DOHH2 (cell line): Measurements from ENCODE around the gene KCTD16.

Experiments
- H3F3A ChIP-seq: fragments of 200-600 bp; sonication (generic), shearing (Covaris generic); 2 replicates; pipeline ENCODE4 v1.6.0; 2016; ENCODE audit warnings: antibody characterized with exemption, mild to moderate bottlenecking; ENCODE audit not compliant: control insufficient read depth, insufficient read depth
- H3K27ac ChIP-seq: fragments of 200-600 bp; sonication (generic); 2 replicates; pipeline ENCODE4 v1.5.1; 2014; ENCODE audit warnings: low read depth, mild to moderate bottlenecking, low read length, moderate library complexity
- H3K27me3 ChIP-seq: fragments of 200-600 bp; sonication (generic); 2 replicates; pipeline ENCODE4 v1.6.1; 2014; ENCODE audit warnings: mild to moderate bottlenecking, low read length, mixed read lengths; ENCODE audit not compliant: control insufficient read depth
- H3K36me3 ChIP-seq: fragments of 200-600 bp; sonication (generic); 2 replicates; pipeline ENCODE4 v1.6.1; 2014; ENCODE audit warnings: mild to moderate bottlenecking, low read length, moderate library complexity, mixed read lengths; ENCODE audit not compliant: control insufficient read depth
- H3K4me1 ChIP-seq: fragments of 200-600 bp; sonication (generic); 2 replicates; pipeline ENCODE4 v1.6.1; 2014; ENCODE audit warnings: mild to moderate bottlenecking, low read length, mixed read lengths; ENCODE audit not compliant: control insufficient read depth
- H3K4me2 ChIP-seq: fragments of 200-600 bp; sonication (generic); 2 replicates; pipeline ENCODE4 v1.6.0; 2014; ENCODE audit warnings: mild to moderate bottlenecking, low read length, moderate library complexity
- H3K4me3 ChIP-seq: fragments of 200-600 bp; sonication (generic); 2 replicates; pipeline ENCODE4 v1.5.1; 2014; ENCODE audit warnings: mild to moderate bottlenecking, low read length, mixed read lengths
- H3K79me2 ChIP-seq: fragments of 200-600 bp; sonication (generic); 2 replicates; pipeline ENCODE4 v1.6.1; 2014; ENCODE audit warnings: mild to moderate bottlenecking, low read length, mixed read lengths; ENCODE audit not compliant: control insufficient read depth
- H3K9me2 ChIP-seq: fragments of 200-600 bp; sonication (generic); replicated peaks from 2 replicates; pipeline ENCODE4 v1.6.1; 2014; ENCODE audit warnings: mild to moderate bottlenecking, low read length, mixed read lengths; ENCODE audit not compliant: control insufficient read depth
- H3K9me3 ChIP-seq: fragments of 200-600 bp; sonication (generic); 2 replicates; pipeline ENCODE4 v1.6.1; 2014; ENCODE audit warnings: antibody characterized with exemption, low read length, mixed read lengths; ENCODE audit not compliant: control insufficient read depth, insufficient read depth
- H4K20me1 ChIP-seq: fragments of 200-600 bp; sonication (generic); 2 replicates; pipeline ENCODE4 v1.6.0; 2014; ENCODE audit warnings: low read depth, mild to moderate bottlenecking, antibody characterized with exemption, low read length, moderate library complexity; ENCODE audit not compliant: control insufficient read depth, insufficient read depth
- CTCF ChIP-seq: fragments of 200-600 bp; sonication (generic); IDR thresholded peaks from one replicate; pipeline ENCODE4 v1.5.1; 2014; ENCODE audit warnings: antibody characterized with exemption, mild to moderate bottlenecking, low read depth, low read length; ENCODE audit not compliant: poor library complexity, severe bottlenecking
- EZH2phosphoT487 ChIP-seq: fragments of 200-600 bp; sonication (generic); IDR thresholded peaks from 2 replicates; pipeline ENCODE4 v1.6.1; 2017; ENCODE audit warnings: borderline replicate concordance, mild to moderate bottlenecking, antibody characterized with exemption, low read length, moderate library complexity, mixed read lengths

The KCTD16 gene

GRCh38 chr5:144143625-144144024, 27.0 kb upstream of the KCTD16 start:
- Histone ChIP-seq H3K4me1 (peaks cover 17% of the 10 kb centered on the region), H3K27ac (no peak overlapping the region), H3K9me2 (no peaks in the 10 kb centered on the region), H3F3A (no peaks in the 10 kb centered on the region), H3K4me3 (no peak overlapping the region), H3K9me3 (no peaks in the 10 kb centered on the region), H3K36me3 (no peaks in the 10 kb centered on the region), H3K27me3 (no peaks in the 10 kb centered on the region), H4K20me1 (no peaks in the 10 kb centered on the region), H3K4me2 (no peak overlapping the region), H3K79me2 (no peaks in the 10 kb centered on the region)
- TF ChIP-seq EZH2phosphoT487 (no peak), CTCF (no peak)

GRCh38 chr5:144144956-144145751, 25.5 kb upstream of the KCTD16 start:
- H3K27me3 ChIP-seq, result no peaks in the 10 kb centered on the region
- H3K4me1 ChIP-seq, result peaks cover 17% of the 10 kb centered on the region
- no peaks in the 10 kb centered on the region for H4K20me1 ChIP-seq
- no peak overlapping the region for H3K4me2 ChIP-seq
- H3K27ac ChIP-seq, result no peak overlapping the region
- H3K4me3 ChIP-seq, result no peak overlapping the region
- no peaks in the 10 kb centered on the region for H3F3A ChIP-seq
- H3K9me2 ChIP-seq, result no peaks in the 10 kb centered on the region
- no peaks in the 10 kb centered on the region for H3K36me3 ChIP-seq
- H3K79me2 ChIP-seq, result no peaks in the 10 kb centered on the region
- no peak for TF ChIP-seq EZH2phosphoT487
- TF ChIP-seq CTCF, result no peak
- no peaks in the 10 kb centered on the region for H3K9me3 ChIP-seq

- TF ChIP-seq EZH2phosphoT487, result no peak
- no peak for TF ChIP-seq CTCF
- H3K9me2 ChIP-seq, result no peaks in the 10 kb centered on the region
- H3F3A ChIP-seq, result no peaks in the 10 kb centered on the region
- no peak overlapping the region for H3K4me2 ChIP-seq
- no peaks in the 10 kb centered on the region for H3K4me1 ChIP-seq
- no peaks in the 10 kb centered on the region for H3K36me3 ChIP-seq
- H3K27me3 ChIP-seq, result no peaks in the 10 kb centered on the region
- no peaks in the 10 kb centered on the region for H3K79me2 ChIP-seq
- no peaks in the 10 kb centered on the region for H4K20me1 ChIP-seq
- H3K9me3 ChIP-seq, result no peaks in the 10 kb centered on the region
- H3K4me3 ChIP-seq, result no peak overlapping the region
- H3K27ac ChIP-seq, result no peak overlapping the region
These were observed 19.6 kb upstream of the KCTD16 start for GRCh38 chr5:144151026-144151425.
